Activated T-helper 2 cell treated with anti-CD3 and anti-CD28 coated beads, Interferon-gamma antibody, Interleukin-2, Interleukin-4, amounts not matched to agents 10 μg/mL and 5 μg/mL and 100 μg/mL, durations not matched to agents 14 hours and 24 hours and 36 hours (primary cell): ENCODE results near the gene CAMTA1. TPM values are rescaled to one million over a fixed set of nuclear protein-coding genes. Genes with fewer than 3 reads are reported as not detected.

ENCODE experiments used
- DNase-seq: peaks from one replicate; pipeline ENCODE4 v3.0.0; 2021; ENCODE audit warnings: low spot score
- H3K27ac Mint-ChIP-seq: one replicate; pipeline ENCODE4 v1.8.0; 2021; ENCODE audit warnings: mixed read lengths
- H3K27me3 Mint-ChIP-seq: one replicate; pipeline ENCODE4 v1.8.0; 2021; ENCODE audit warnings: low read depth, mixed read lengths
- H3K36me3 Mint-ChIP-seq: one replicate; pipeline ENCODE4 v1.8.0; 2021; ENCODE audit warnings: low read depth, mixed read lengths
- H3K4me1 Mint-ChIP-seq: one replicate; pipeline ENCODE4 v1.8.0; 2021; ENCODE audit warnings: low read depth, mixed read lengths
- H3K4me3 Mint-ChIP-seq: one replicate; pipeline ENCODE4 v1.8.0; 2021; ENCODE audit warnings: low read depth, mild to moderate bottlenecking, moderate library complexity, mixed read lengths
- H3K9me3 Mint-ChIP-seq: one replicate; pipeline ENCODE4 v1.8.0; 2021; ENCODE audit warnings: mixed read lengths
- intact Hi-C: fragments of 100-400 bp; cut with micrococcal nuclease; formaldehyde crosslinking; loops from one replicate; pipeline ENCODE4 v1.15.1; 2023
- total RNA-seq: library from RNA; stranded (reverse); gene quantifications from 2 replicates; pipeline ENCODE4 v1.2.3, GENCODE V29; 2022

CAMTA1 gene
- total RNA-seq, 1 donor from 2014 or later, result 62.9 TPM

DNA sequence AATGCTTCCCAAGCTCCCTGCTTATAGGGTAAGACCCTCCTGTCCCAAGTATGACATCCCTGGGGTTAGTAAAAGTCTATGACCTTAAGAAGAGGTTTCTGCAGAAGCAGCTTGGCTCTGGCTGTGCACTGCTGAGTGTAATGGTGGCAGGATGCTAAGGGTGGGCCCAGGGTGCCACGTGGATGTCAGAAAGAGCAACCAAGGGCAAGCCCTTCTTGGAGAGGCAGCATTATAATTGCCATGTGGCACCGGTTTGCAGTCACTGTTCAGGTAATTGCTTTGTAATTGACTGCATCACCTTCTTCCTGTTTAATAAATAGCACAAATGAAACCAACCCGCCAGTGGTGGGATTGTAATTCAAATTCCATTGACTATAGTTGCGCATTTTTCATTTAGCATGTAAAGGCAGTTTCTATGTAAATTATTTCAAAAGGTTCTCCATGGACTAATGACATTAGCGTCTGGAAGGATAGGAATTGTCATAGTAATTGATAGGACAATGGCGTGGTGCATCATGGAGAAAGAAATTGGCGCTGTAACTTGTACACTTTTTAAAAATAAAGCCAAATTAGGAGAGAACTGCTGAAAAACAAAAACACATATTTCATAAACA, 495.2 kb downstream of the CAMTA1 start:
- Mint-ChIP-seq H3K9me3 (peaks cover 6% of the 10 kb centered on the region), H3K4me3 (no peak overlapping the region), H3K36me3 (no peaks in the 10 kb centered on the region), H3K27me3 (peaks cover 5% of the 10 kb centered on the region), H3K27ac (no peak overlapping the region), H3K4me1 (no peaks in the 10 kb centered on the region)
- DNase-seq, result no peak
- intact Hi-C loops, result no loop called here

DNA sequence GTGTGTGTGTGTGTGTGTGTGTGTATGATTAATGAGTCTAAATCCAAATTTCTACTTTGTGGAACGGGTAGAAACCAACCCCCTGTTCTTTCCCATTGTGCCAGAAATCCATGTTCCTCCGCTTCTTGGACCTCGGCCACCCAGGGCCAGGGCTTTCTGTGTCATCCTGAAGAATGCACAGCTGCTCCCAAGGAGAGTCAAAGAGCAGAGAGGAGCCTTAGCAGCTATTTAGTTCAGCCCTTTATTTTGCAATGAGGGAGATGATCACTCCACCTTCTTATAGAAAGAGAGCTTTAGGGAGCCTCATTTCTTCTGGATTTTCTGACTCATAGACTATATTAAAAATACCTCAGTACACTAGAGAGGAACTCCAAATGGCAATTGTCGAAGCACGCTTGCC, 496.6 kb downstream of the CAMTA1 start:
- H3K4me3 Mint-ChIP-seq, result no peak overlapping the region
- no peak for DNase-seq
- H3K4me1 Mint-ChIP-seq, result no peaks in the 10 kb centered on the region
- no peaks in the 10 kb centered on the region for H3K36me3 Mint-ChIP-seq
- H3K27ac Mint-ChIP-seq, result no peak overlapping the region
- peaks cover 5% of the 10 kb centered on the region for H3K27me3 Mint-ChIP-seq
- intact Hi-C loops, result no loop called here
- H3K9me3 Mint-ChIP-seq, result peaks cover 4% of the 10 kb centered on the region

DNA sequence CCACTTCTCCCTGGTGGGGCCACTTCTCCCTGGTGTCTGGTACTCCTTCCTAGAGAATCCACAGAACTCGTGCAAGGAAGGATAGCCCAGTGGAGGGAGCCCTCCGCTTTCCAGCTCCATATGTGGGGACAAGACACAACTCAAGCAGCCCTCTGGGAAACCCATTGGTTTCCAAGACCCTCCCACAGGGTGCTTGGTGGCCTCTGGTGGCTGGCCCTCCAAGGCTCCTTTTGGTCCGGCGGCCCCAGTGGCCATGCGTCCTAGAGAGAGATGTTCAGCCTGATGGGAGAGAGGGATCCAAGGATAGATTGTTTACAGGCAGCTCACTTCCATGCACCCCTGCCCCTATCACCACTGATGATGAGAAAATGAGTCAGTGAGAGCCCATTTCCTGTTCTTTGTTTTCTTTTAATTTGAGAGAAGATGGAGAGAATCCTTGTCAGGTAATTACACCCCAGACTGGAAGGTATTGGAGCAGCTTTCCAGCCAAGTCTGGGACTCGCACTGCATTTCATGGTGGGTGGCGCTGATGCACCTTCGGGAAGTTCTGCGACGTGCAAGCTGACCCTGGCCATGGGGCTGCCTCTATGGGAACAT, 499.7 kb downstream of the CAMTA1 start:
- Mint-ChIP-seq H3K9me3 (no peaks in the 10 kb centered on the region), H3K4me1 (no peaks in the 10 kb centered on the region), H3K4me3 (no peak overlapping the region), H3K27ac (no peak overlapping the region), H3K36me3 (no peaks in the 10 kb centered on the region), H3K27me3 (peaks cover 2% of the 10 kb centered on the region)
- DNase-seq, result no peak
- intact Hi-C loops, result no loop called here

DNA sequence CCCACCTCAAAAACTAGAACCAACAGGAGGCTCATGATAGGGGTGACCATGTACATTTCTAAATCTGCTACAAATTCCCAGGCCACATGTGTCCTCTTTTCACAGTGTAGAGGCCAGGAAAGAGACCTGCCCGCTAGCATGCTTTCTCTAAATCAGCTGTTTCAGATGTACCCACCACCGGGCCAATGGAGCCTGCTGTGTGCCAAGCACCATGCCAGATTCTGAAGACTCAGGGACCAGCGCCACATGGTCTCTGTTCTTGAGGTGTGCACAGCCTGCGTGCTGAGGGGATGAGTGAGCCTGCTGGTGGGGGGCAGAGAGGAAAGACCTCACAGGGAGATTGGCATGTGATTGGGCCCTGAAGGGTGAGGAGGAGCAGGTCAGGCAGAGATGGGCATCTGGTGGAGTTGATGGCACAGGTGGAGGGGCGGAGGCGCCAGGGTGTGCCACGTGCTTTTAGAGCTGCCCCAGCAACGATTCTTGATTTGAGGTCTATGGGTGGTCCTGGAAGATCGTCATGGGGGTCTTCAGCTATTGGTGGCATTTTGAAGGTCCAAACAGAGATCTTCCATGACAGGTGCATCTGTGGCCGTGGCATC, 500.7 kb downstream of the CAMTA1 start:
- H3K27me3 Mint-ChIP-seq, result peaks cover 2% of the 10 kb centered on the region
- H3K27ac Mint-ChIP-seq, result no peak overlapping the region
- no peaks in the 10 kb centered on the region for H3K4me1 Mint-ChIP-seq
- H3K9me3 Mint-ChIP-seq, result no peaks in the 10 kb centered on the region
- intact Hi-C loops, result no loop called here
- DNase-seq, result no peak
- H3K4me3 Mint-ChIP-seq, result no peak overlapping the region
- no peaks in the 10 kb centered on the region for H3K36me3 Mint-ChIP-seq

DNA sequence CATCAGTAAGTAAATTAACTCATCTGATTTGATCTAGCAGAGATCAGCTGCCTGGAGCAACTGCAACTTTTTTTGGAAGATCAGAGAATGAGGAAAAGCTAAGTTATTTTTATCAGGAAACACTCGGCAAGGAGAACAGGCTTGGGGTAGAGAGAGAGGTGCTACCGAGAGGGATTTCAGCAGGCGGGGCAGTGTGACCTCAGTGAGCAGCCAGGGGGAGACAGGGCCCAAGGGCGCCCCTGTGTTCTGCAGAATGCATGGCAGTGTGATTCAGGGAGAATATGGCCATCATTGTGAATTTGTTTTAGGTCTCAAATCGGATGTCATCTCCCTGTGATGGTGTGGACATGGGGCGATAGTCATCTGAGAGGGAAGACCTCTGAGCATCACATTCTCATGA, 501.8 kb downstream of the CAMTA1 start:
- Mint-ChIP-seq H3K27me3 (peaks cover 2% of the 10 kb centered on the region), H3K36me3 (no peaks in the 10 kb centered on the region), H3K9me3 (no peaks in the 10 kb centered on the region), H3K4me3 (no peak overlapping the region), H3K4me1 (no peaks in the 10 kb centered on the region), H3K27ac (no peak overlapping the region)
- intact Hi-C loops, result no loop called here
- DNase-seq, result no peak

DNA sequence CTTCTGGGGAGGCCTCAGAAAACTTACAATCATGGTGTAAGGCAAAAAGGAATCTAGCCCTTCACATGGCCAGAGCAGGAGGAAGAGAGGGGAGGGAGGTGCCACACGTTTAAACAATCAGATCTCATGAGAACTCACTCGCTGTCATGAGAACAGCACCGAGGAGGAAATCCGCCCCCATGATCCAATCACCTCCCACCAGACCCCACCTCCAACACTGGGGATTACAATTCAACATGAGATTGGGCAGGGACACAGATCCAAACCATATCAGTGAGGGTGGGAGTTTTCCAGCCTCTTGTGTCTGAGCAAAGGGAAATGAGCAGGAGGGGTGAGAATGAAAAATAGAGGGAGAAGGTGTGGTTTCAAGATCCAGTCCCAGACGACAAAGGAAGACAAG, 503.7 kb downstream of the CAMTA1 start:
- intact Hi-C loops, result no loop called here
- no peak for DNase-seq
- Mint-ChIP-seq H3K9me3 (no peaks in the 10 kb centered on the region), H3K4me1 (no peaks in the 10 kb centered on the region), H3K27ac (no peak overlapping the region), H3K27me3 (no peaks in the 10 kb centered on the region), H3K4me3 (no peak overlapping the region), H3K36me3 (no peaks in the 10 kb centered on the region)

DNA sequence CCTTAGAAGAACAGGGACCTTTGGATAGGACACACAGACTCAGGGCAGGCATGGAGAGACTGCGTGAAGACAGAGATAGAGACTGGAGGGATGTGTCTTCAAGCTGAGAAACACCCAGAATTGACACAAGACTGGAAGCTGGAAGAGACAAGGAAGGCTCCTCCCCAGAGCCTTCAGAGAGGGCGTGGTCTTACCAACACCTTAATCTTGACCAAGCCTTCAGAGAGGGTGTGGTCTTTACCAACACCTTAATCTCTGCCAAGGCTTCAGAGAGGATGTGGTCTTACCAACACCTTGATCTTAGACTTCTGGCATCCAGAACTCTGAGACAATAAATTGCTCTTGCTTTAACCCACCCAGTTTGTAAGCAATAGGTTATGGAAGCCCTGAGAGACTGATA, 504.4 kb downstream of the CAMTA1 start:
- Mint-ChIP-seq H3K4me3 (no peak overlapping the region), H3K4me1 (no peaks in the 10 kb centered on the region), H3K9me3 (no peaks in the 10 kb centered on the region), H3K27me3 (no peaks in the 10 kb centered on the region), H3K27ac (no peak overlapping the region), H3K36me3 (no peaks in the 10 kb centered on the region)
- intact Hi-C loops, result no loop called here
- DNase-seq, result no peak

DNA sequence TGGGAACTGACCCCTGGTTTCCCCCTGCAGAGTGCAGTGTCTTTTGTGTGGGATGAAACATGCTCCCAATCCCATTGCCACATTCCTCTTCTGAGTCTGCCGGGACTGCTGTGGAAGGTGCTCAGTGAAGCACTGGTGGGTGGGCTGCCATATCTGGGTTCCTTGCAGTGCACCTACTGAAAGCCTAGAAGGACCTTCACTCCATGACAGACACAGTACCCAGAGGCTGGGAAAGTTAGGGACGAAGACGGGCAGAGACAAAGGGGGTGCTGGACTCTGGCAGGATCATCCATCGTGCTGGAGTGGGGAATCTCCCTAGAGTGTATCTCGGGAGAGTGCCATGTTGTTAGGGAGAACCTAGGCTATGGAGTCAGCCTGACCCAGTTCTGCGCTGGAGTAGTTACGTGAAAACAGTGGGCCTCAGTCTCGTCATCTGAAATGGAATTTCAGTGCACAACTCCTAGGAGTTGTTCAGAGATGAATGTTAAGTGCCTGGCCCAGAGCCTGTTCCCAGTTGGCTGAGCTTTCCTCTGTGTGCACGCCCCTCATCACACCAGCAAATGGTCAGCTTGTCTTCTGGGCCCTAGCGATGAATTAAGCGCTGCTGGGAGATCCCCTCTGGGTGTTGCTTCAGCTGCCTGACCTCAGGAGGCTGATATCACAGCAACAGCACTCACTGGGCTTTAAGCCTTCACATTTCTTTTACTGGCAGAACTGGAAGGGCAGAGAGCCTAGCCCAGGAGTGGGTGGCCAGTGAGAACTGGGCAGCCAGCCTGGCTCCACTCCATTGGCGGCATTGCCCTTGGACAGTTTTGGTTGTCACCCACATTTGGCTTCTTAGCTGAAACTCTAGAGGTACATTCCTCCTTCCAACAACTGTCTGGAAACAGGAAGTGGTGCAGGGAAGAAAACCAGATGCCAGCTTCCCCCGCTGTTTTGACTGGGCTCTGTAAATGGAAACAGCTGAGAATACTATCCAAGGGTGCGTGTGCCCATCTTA, 506.0 kb downstream of the CAMTA1 start:
- no peak overlapping the region for H3K4me3 Mint-ChIP-seq
- H3K27me3 Mint-ChIP-seq, result no peaks in the 10 kb centered on the region
- no peak for DNase-seq
- intact Hi-C loops, result no loop called here
- H3K36me3 Mint-ChIP-seq, result no peaks in the 10 kb centered on the region
- no peaks in the 10 kb centered on the region for H3K9me3 Mint-ChIP-seq
- H3K4me1 Mint-ChIP-seq, result no peaks in the 10 kb centered on the region
- H3K27ac Mint-ChIP-seq, result no peak overlapping the region

DNA sequence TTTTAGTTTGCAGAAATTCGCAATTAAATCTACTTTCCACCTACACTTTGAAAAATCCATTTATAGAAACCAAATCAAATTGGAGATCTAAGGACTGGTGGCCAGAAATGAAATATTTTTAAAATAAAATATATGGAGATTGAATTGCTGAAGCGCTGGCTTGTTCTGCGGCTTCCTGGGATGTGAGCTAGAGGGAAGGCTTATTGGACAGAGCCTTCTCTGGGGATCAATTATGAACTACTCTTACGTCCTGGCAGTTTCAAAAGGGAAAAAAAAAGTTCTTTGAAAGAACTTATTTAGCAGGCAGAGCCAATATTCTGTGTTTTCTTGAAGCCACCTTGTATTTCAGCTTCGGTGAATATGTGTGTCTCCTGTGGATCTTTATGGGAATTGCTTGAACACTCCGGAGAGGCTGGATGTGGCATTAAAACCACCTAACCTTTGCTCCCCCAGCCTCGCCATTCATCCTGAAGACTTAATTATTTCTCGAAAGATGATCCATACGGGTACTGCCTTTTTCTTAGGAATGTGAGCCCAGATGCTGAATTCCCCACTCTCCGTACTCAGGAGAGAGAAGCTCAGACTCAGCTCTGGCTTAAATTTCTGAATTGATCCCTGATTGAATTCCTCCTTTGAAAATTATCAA, 506.9 kb downstream of the CAMTA1 start:
- Mint-ChIP-seq H3K27ac (no peak overlapping the region), H3K9me3 (no peaks in the 10 kb centered on the region), H3K27me3 (no peaks in the 10 kb centered on the region), H3K36me3 (no peaks in the 10 kb centered on the region), H3K4me3 (no peak overlapping the region), H3K4me1 (no peaks in the 10 kb centered on the region)
- DNase-seq, result no peak
- intact Hi-C loops, result no loop called here

DNA sequence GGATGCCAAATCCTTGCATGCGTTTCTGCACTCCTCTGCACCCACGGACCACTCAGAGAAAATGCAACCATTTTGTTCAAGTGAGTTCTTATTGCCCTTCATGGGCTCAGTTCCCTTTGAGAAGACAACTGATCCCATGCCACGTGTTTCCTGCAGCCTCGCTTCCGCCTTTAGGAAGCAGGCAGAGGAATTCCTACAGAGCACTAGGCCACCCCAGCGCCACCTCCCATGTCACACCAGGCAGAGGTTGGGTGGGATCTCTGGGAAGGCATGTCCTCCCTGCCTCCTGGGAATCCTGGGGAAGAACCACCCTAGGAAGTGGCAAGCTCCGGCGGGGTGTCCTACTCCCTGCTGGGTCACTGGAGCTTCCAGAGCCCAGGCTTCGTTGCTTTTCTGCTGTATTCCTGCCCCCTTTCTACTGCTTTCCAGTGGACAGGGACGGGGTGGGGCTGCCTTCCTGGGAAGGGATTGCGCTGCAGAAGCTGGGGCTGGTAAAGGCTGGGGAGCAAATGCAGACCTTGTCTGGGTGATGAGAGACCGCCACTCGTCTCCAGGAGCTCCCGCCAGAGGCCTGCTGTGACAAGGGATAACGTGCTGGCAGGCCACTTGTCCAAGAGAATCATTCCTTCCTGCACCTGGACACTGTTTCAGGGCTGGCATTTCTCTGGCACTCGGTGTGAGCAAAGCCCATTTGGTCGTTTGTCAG, 507.6 kb downstream of the CAMTA1 start:
- Mint-ChIP-seq H3K4me3 (no peak overlapping the region), H3K9me3 (no peaks in the 10 kb centered on the region), H3K27ac (no peak overlapping the region), H3K36me3 (no peaks in the 10 kb centered on the region), H3K27me3 (no peaks in the 10 kb centered on the region), H3K4me1 (no peaks in the 10 kb centered on the region)
- intact Hi-C loops, result no loop called here
- DNase-seq, result no peak

DNA sequence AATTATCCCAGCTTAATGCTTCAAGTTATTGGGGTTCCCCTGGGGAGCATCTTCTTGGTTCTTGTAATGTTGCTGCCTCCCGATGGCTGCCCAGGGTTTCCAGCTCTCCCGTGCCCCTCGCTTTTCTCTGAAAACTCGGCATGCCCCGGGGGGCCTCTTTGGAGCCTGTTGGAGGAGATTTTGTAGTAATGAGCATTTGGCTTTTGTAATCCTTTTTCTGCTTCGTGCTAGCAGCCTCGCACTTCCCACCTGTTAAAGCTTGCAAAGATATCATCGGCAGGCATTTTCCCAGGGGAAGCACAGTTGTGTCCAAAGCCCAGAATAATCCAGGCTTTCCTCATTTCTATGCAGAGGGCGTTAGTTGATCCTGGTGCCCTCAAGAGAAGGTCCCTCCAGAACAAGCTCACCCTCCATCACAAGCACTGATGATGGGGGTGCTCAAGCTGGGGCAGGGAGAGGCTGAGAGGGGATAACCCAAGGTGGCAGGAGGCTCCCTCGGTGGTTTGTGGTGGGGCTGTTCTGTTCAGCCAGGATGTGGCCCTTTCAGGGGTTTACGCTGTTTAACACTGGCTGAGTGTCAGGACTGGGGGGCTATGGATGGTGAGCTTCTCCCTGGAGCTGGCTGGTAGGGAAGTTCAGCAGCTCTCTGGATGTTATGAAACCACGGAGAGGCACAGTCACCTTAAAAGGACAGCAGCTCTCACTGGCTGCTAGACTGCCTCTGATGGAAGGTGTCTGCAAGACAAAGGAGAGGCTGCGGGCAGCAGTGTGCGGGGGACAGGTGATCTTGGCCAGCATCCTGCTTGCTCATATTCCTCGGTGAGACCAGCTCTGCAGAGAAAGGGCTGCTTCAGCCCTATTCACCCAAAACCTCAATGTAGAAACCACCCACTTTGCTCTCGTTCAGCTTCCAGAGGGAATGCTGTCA, 508.7 kb downstream of the CAMTA1 start:
- DNase-seq, result no peak

More for the DNA sequence above, 508.7 kb downstream of the CAMTA1 start:
- no peaks in the 10 kb centered on the region for H3K9me3 Mint-ChIP-seq
- H3K36me3 Mint-ChIP-seq, result no peaks in the 10 kb centered on the region
- no peak overlapping the region for H3K4me3 Mint-ChIP-seq
- peaks cover 2% of the 10 kb centered on the region for H3K27me3 Mint-ChIP-seq
- H3K4me1 Mint-ChIP-seq, result no peaks in the 10 kb centered on the region
- no peak overlapping the region for H3K27ac Mint-ChIP-seq
- intact Hi-C loops, result no loop called here
